ENCODE results near the gene ASCL4.
"Not testable (repeated sequence)": the region's sequence is repeated elsewhere in the genome, so short reads cannot be mapped to it uniquely, and the experiment has no call there.

Gene ASCL4, protein sequence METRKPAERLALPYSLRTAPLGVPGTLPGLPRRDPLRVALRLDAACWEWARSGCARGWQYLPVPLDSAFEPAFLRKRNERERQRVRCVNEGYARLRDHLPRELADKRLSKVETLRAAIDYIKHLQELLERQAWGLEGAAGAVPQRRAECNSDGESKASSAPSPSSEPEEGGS

DNA sequence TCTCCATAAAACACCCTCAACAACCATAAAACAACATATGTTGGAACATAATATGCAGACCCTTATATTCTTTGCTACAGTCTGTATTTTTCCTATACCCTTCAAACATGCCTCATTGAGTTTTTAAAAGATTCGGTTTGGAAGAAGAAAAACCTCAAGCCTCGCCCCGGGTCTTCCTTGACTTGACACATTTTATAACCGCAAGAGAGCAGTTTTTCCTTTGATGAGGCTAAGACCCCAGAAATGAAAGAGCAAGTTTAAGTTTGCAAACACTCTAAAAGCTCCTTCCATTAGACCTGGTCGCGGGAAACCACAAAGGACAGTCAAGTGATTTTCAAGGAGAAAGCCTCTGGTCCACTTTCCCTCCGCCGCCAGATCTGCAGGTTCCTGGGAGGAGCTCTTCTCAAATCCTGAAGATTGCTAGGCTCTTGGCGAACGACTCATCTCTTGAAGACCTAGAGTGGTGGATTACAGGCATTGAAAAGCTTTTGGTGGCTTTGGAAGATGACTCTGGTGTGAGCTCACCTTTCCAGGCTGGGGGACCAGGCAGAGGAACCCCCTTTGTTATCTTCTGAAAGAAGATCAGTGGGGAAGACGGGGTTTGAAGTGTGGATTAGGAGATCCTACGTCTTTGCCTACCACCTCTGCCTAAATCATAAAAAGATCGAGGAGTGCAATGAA lies at the start of gene ASCL4:
TSS of gene ASCL4 (plus strand) at position 356 of the 681 bp plus-strand sequence. CDS start 515 bp downstream, outside the sequence.
- no peak for DNase-seq

- not testable (repeated sequence) for DNase-seq
Observed at GRCh38 chr12:107727327-107727726, 47.2 kb upstream of the ASCL4 start.

DNA sequence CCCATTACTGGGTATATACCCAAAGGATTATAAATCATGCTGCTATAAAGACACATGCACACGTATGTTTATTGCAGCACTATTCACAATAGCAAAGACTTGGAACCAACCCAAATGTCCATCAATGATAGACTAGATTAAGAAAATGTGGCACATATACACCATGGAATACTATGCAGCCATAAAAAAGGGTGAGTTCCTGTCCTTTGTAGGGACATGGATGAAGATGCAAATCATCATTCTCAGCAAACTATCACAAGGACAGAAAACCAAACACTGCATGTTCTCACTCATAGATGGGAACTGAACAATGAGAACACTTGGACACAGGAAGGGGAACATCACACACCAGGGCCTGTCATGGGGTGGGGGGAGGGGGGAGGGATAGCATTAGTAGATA lies 46.8 kb upstream of the ASCL4 start:
- not testable (repeated sequence) for DNase-seq

DNA sequence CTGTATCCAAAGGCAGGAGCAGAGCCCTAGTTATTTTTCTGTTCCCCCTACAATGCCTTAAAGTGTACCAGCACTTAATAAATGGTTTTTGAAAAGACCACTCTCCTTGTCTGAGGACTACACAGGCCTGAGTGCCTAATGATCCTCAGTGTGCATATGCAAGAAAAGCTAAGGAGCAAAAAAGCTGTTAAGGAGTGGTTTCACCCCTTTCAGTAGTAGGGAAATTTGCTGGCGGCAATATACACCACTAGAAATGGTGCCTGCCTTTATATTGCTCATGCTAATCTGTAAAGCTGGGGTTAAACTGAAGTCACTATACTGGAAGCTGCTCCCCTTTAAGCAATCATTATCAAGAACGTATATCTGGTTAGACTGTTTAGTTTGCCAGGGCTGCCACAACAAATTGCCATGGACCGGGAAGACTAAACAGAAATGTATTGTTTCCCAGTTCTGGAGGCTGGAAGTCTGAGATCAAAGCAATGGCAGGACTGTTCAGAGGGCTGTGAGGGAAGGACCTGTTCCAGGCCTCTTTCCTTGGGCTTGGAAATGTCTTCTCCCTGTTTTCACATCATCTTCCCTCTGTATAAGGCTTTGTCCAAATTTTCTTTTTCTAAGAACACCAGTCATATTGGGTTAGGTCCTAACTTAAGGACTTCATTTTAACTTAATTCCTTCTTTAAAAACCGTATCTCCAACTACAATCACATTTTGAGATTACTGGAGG lies 43.7 kb upstream of the ASCL4 start:
- no peak for DNase-seq

DNA sequence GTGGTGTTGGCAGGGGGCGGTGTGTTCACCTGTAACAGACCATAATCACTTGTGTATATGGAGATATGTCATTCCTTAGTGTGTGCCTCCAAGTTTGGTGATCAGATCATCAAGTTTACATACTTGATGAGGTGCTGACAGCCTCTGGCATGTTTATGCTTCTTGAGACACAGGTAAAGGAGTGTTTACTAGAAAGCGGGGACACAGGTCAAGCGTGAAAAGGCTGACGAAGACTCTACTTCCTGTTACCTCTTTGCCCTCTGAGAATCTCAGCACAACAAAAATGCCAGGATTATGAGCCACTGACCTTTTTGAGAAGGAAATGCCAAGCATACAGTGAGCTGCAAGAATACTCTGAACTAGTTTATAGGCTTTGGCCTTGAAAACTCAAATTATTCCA lies 43.1 kb upstream of the ASCL4 start:
- no peak for DNase-seq

DNA sequence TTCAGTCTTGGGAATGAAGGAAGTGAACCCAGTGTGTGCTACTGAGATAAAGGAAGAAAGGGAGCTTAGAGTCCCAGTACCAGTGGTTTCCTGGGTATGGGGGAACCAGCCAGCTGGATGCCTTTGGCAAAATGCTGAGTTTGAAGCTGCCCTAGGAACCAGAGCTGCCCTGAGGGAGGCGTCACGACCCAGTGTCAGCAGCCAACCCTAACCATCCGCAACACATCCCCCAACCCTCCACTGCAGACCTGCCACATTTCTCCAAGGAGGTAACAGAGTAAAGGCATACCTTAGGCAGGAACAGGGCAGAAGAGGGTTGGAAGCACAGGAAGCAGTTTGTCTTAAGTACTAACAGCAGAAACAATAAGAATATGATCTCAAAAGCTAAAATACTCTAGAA lies 42.1 kb upstream of the ASCL4 start:
- DNase-seq: no peak

DNA sequence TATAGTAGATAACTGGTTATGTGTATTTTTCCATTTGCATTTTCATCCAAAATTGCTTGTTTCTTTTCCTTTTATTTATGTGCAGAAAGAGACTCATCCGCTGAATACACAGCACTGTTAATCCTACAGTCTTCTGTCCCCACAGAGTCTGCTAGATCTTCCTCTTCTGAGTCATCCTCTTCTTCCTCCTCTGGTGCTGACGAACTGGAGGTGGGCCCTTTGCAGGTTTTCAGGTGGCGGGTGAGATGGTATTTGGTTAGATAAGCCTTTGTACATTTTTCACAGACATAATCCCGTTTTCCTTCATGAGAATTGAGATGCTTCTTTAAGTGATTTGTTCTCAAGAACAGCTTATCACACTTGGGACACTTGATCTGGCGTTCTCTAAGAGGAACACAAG lies 40.4 kb upstream of the ASCL4 start:
- DNase-seq: no peak

- no peak for DNase-seq
Observed at GRCh38 chr12:107735763-107736162, 38.7 kb upstream of the ASCL4 start.

DNA sequence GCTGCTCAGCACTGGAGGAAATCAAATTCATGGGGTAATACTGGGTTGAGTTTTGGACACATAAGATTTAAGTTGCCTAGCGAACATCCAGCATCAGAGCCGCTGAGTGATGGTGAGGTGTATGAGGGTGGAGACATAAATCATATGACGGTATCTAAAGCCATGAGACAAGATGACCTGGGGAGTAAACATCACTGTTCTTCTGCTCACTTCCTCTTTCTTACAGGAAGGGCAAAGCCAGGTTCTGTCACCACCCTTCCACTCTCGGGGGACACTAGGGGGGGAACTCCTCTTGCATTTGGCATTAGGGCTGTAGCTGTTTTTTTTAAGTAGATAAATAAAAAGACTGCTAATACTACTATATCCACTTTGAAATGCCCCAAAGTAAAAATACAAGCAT lies 37.6 kb upstream of the ASCL4 start:
- DNase-seq: no peak

GRCh38 chr12:107748472-107748871 lies 26.0 kb upstream of the ASCL4 start:
- peak; percentile 86 for DNase-seq

DNA sequence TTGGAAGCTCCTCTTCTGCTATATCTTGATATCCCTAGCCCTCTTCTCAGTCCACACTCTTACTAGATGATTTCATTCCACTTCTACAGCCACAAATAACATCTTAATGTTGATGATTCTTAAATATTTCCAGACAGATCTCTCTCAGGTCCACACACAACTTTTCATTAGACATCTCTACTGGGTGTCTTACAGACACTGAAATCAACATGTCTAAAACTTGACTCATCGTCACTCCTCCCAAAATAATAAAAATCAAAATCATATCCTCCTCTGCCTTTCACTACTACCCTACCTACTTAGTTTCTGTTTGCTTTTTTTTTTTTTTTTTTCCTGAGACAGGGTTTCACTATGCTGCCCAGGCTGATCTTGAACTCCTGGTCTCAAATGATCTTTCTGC lies 25.4 kb upstream of the ASCL4 start:
- peak; percentile 64 for DNase-seq

DNA sequence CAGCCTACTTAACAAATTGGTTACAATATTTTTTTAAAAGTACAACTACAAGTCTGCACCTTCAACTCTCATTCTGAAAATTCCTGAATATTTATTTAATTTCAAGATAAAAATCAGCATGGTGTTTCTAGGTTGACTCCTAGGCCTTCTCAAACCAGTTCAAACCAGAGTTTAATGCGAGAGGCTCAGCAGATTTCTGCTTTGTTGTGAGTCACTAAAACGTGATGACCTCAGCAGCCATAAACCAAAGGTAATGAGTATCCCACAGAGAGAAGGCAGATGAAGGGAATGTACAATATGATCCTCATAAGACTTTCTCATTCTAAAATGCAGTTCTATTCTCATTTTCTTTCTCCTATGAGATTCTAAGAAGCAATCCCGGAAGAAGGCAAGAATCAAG lies 15.1 kb upstream of the ASCL4 start:
- peak; percentile 88 for DNase-seq

DNA sequence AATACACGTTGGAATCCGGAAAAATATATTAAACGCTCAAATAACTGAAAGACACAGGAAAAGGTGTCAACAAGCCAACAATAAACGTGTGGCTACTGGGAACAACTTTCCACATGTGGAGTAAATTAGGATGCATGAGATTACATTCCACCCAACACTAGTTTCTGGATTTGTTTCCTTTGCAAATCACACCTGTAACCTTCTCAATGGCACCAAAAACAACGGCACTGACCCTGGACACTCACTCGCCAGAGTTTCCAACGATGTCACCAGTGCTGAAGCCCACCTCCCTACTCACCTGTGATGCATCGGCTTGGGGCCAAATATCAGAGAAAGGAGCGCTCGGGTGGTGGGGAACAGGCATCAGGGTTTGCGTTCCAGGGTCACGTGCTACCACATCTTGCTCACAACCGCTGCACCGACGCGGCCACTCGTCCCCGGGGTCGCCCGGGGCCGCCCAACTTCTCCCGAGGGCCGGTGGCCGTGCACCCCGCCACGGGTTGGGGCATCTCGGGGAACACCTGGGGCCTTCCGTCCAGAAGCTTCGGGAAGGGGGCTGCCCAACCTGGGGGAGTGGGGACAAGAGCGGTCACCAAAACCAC lies 14.2 kb upstream of the ASCL4 start:
- no peak for DNase-seq

DNA sequence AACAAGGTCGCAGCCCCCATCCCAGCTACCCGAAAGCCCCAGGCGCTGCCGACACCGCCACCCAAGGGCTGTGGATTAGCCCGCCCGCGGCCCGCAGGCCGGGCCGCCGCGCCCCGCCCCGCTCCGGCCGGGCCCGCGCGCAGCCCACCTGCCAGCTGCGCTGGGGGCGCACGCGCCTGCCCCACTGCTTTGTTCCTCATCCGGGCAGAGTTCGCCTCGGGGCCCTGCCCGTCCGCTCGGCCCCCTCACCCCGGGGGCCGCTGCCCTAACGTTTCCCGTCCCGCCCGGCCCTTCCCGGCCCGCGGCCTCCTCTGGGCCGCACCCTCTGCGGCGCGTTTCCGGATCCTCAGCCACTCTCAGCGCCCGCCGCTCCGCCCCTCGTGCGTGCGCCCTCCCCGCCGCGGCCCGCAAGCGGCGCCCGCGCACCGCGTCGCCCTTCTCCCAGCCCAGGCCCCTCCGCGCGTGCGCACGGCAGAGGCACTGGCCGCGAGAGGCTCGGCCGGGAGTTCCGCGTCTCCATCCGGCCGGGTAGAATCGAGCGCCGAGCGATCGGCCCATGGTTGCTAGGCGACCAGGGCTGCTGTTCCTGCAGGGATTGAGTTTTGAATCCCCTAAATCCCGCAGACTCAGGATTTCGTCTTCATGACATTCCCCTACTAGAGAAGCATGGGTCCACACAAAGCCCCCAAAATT lies 13.5 kb upstream of the ASCL4 start, which contains the start of gene PRDM4:
TSS of gene PRDM4 (minus strand) at position 329 of the 693 bp plus-strand sequence. CDS start 622 bp downstream, outside the sequence.
- DNase-seq: peak; percentile 94

DNA sequence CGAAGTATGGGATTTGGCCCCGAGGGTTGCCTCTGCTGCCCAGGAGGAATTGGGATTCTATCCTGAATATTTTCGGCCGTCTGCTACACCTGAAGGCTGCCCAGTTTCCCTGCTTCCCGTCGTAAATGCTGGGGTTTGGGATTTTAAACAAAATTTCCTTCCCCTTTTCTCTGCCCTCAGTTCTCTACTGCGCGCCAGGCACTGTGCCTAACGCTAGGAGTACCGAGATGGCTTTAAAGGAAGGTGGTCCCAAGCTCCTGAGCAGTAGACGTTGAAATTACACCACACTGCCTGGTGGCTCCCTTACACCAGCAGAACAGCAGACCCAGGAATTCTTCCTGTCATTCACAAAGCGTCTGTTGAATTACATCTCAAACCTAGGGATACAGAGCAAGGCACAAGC lies 13.0 kb upstream of the ASCL4 start:
- DNase-seq: no peak

GRCh38 chr12:107762874-107763273 lies 11.6 kb upstream of the ASCL4 start:
- no peak for DNase-seq

DNA sequence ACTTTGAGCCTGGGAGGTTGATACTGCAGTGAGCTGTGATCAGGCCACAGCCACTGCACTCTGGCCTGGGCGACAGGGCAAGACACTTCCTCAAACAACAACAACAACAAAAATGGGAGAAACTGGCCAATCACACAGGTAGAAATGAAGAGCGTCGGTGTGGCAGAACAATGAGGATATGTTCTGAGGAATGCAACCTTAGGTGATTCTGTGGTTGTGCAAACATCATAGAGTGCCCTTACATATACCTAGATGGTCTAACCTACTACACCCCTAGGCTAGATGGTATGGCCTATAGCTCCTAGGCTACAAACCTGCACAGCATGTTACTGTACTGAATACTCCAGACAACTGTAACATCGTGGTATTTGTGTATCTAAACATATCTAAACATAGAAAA lies 9.9 kb upstream of the ASCL4 start:
- no peak for DNase-seq

DNA sequence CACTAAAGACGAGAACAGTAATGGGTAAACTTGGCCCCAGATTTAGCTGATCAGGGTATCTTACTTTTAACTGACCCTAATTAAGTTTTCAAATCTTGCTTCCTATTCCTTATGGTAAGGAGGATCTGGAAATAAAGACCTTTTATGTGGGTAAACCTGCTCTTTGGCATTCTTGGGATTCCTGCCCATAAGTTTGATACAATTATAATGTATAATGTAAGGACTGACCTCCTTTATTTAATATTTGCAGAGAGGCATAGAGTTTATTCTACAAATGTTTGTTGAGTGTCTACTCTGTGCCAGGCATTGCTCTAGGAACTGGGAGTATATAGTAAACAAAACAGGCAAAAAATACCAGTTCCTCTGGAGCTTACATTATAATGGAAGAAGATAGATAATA lies 9.2 kb upstream of the ASCL4 start:
- no peak for DNase-seq

DNA sequence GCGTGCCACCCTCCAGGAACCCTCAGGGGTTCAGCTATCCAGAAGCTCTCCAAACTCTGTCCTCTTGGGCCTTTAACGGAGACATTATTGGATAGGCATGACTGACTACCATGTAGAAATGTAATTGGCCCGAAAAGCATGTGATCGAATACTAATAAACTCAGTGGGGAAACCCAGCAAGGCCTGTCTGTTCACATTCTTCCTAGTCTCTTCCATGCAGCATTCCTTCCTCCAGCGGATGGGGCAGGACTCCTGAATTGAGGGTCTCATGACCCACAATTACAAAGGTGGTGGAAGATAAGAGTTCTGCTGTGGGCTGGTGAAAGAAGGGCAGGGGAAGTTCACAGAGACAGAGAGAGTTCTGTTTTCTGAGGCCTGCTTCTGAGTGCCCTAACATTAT lies 7.0 kb upstream of the ASCL4 start:
- no peak for DNase-seq

DNA sequence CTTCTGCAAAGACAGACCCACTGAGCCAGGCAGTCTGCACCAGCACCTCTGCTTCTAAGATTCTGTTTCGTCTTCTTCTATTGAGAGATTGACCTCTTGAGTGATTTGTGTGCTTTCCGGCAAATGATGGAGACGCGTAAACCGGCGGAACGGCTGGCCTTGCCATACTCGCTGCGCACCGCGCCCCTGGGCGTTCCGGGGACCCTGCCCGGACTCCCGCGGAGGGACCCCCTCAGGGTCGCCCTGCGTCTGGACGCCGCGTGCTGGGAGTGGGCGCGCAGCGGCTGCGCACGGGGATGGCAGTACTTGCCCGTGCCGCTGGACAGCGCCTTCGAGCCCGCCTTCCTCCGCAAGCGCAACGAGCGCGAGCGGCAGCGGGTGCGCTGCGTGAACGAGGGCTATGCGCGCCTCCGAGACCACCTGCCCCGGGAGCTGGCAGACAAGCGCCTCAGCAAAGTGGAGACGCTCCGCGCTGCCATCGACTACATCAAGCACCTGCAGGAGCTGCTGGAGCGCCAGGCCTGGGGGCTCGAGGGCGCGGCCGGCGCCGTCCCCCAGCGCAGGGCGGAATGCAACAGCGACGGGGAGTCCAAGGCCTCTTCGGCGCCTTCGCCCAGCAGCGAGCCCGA lies 703 bp downstream of the ASCL4 start:
- DNase-seq: no peak

- no peak for DNase-seq
Observed at GRCh38 chr12:107776171-107776570, 1.7 kb downstream of the ASCL4 start.

GRCh38 chr12:107778383-107779025 lies 4.0 kb downstream of the ASCL4 start:
- no peak for DNase-seq
